Peyer's patch (tissue), 4 donors: ENCODE data around the gene MEGF6.

Experiments
- CTCF ChIP-seq, 6 experiments: fragments of 450-650 bp in 4 of 6; fragments of 200-600 bp in 2 of 6; sonication (generic) in 1 of 6; IDR thresholded peaks; one replicate each; pipeline ENCODE4 v1.5.1; 2017 to 2019; ENCODE audit warnings: antibody characterized with exemption in 6 of 6, mild to moderate bottlenecking in 3 of 6, moderate library complexity in 1 of 6
- POLR2A ChIP-seq, 2 donors: fragments of 450-650 bp; IDR thresholded peaks; one replicate each; pipeline ENCODE4 v1.5.1; 2017; ENCODE audit warnings: antibody characterized with exemption in 2 of 2, mild to moderate bottlenecking in 2 of 2, moderate library complexity in 2 of 2

- TF ChIP-seq CTCF (IDR thresholded peaks at IDR 0.05) (no peak), POLR2A (IDR thresholded peaks at IDR 0.05) (no peak)
Observed at GRCh38 chr1:3463013-3463385, 148.3 kb downstream of the MEGF6 start.
